H1 (cell line): ENCODE data around the gene SPAG16. TPM values are rescaled to one million over a fixed set of nuclear protein-coding genes. Genes with fewer than 3 reads are reported as not detected.

ENCODE experiments used
- CTCF ChIA-PET: fragments of 300-600 bp; sonication (Branson Sonifier 250); formaldehyde crosslinking; loops from one replicate; lab custom pipeline; 2021; ENCODE audit not compliant: partially characterized antibody; lab: Charles Lee
- POLR2A ChIA-PET: fragments of 300-600 bp; sonication (Branson Sonifier 250); formaldehyde crosslinking; loops from one replicate; lab custom pipeline; 2021; ENCODE audit warnings: inconsistent platforms; ENCODE audit not compliant: partially characterized antibody; lab: Charles Lee
- DNase-seq, 2 experiments: peaks; one replicate each; pipeline versions ENCODE4 v3.0.0 to v3.0.0-alpha.2; 2010 to 2022; ENCODE audit warnings: low spot score in 2 of 2, low read depth in 1 of 2, mixed read lengths in 1 of 2
- FAIRE-seq: peaks from 2 replicates; lab custom pipeline; 2011; peaks lifted over from hg19 to GRCh38; lab: Jason Lieb, UNC
- H2AFZ ChIP-seq: 2 replicates; pipeline ENCODE4 v1.8.1; 2012; ENCODE audit warnings: low read length, inconsistent platforms
- H2AK5ac ChIP-seq: 2 replicates; pipeline ENCODE4 v1.6.1; 2013; ENCODE audit warnings: low read depth, low read length
- H2BK120ac ChIP-seq: replicated peaks from 2 replicates; pipeline ENCODE3; 2013; ENCODE audit warnings: low read depth, low read length, inconsistent platforms
- H2BK12ac ChIP-seq: 2 replicates; pipeline ENCODE4 v1.6.1; 2013; ENCODE audit warnings: low read depth, low read length
- H2BK15ac ChIP-seq: 2 replicates; pipeline ENCODE4 v1.6.1; 2013; ENCODE audit warnings: low read length
- H2BK20ac ChIP-seq: 2 replicates; pipeline ENCODE4 v1.6.1; 2013; ENCODE audit warnings: low read length
- H2BK5ac ChIP-seq: 2 replicates; pipeline ENCODE4 v1.6.1; 2013; ENCODE audit warnings: low read depth, low read length
- H3K14ac ChIP-seq: 2 replicates; pipeline ENCODE4 v1.6.1; 2013; ENCODE audit warnings: inconsistent platforms; ENCODE audit not compliant: insufficient read length
- H3K18ac ChIP-seq: 2 replicates; pipeline ENCODE4 v1.6.1; 2013; ENCODE audit warnings: low read length; ENCODE audit errors: extremely low read depth
- H3K23ac ChIP-seq: 2 replicates; pipeline ENCODE4 v1.6.1; 2013; ENCODE audit warnings: inconsistent platforms; ENCODE audit not compliant: insufficient read length
- H3K23me2 ChIP-seq: 2 replicates; pipeline ENCODE4 v1.6.1; 2013; ENCODE audit warnings: low read depth, low read length
- H3K27ac ChIP-seq: 2 replicates; pipeline ENCODE4 v1.6.1; 2011; ENCODE audit warnings: low read depth, low read length, inconsistent platforms
- H3K27me3 ChIP-seq, 4 experiments: replicated peaks in 1 of 4; 1 replicate in 1 of 4; 2 replicates in 3 of 4; pipeline versions ENCODE4 v1.6.1 to v1.8.1; 2011 to 2013; ENCODE audit warnings: low read length in 3 of 4, mild to moderate bottlenecking in 3 of 4, inconsistent platforms in 2 of 4, mixed read lengths in 2 of 4, moderate library complexity in 1 of 4; ENCODE audit not compliant: control insufficient read depth in 3 of 4, insufficient read depth in 3 of 4; ENCODE audit errors: extremely low read depth in 1 of 4
- H3K36me3 ChIP-seq, 4 experiments: 2 replicates each; pipeline versions ENCODE4 v1.6.1 to v1.8.1; 2011 to 2013; ENCODE audit warnings: mild to moderate bottlenecking in 4 of 4, low read length in 3 of 4, moderate library complexity in 2 of 4, control low read depth in 1 of 4, inconsistent platforms in 1 of 4; ENCODE audit not compliant: insufficient read depth in 4 of 4, control insufficient read depth in 2 of 4
- H3K4ac ChIP-seq: replicated peaks from 2 replicates; pipeline ENCODE3; 2013; ENCODE audit warnings: low read length, low read depth, mixed read lengths, inconsistent platforms; ENCODE audit not compliant: insufficient read length
- H3K4me1 ChIP-seq, 4 experiments: replicated peaks in 1 of 4; 1 replicate in 1 of 4; 2 replicates in 3 of 4; pipeline versions ENCODE4 v1.6.1 to v1.8.1; 2011 to 2013; ENCODE audit warnings: low read length in 3 of 4, inconsistent platforms in 2 of 4, mixed read lengths in 1 of 4; ENCODE audit not compliant: insufficient read depth in 4 of 4, control insufficient read depth in 3 of 4
- H3K4me2 ChIP-seq, 2 experiments: 2 replicates each; pipeline versions ENCODE4 v1.6.1 to v1.8.1; 2011 to 2013; ENCODE audit warnings: low read depth in 2 of 2, low read length in 2 of 2, control low read depth in 1 of 2, inconsistent platforms in 1 of 2, mild to moderate bottlenecking in 1 of 2; ENCODE audit not compliant: insufficient read depth in 1 of 2
- H3K4me3 ChIP-seq, 4 experiments: fragments of 200-600, 300-600 bp in 1 of 4; sonication (generic), shearing (Covaris generic), sonication (Bioruptor Twin) in 1 of 4; 2 replicates each; pipeline versions ENCODE4 v1.5.1 to v1.8.1; 2011 to 2016; ENCODE audit warnings: low read length in 4 of 4, low read depth in 3 of 4, control low read depth in 2 of 4, inconsistent platforms in 2 of 4, mild to moderate bottlenecking in 2 of 4, mixed read lengths in 1 of 4, moderate library complexity in 1 of 4; ENCODE audit not compliant: insufficient read depth in 2 of 4; ENCODE audit errors: extremely low read depth in 1 of 4
- H3K56ac ChIP-seq: replicated peaks from 2 replicates; pipeline ENCODE3; 2013; ENCODE audit warnings: low read depth, mild to moderate bottlenecking, mixed read lengths, low read length, inconsistent platforms; ENCODE audit not compliant: insufficient read length
- H3K79me1 ChIP-seq: 2 replicates; pipeline ENCODE4 v1.6.1; 2013; ENCODE audit warnings: low read depth, low read length, control low read depth
- H3K79me2 ChIP-seq, 2 experiments: 2 replicates each; pipeline versions ENCODE4 v1.6.1 to v1.8.1; 2012 to 2013; ENCODE audit warnings: low read length in 2 of 2, mild to moderate bottlenecking in 2 of 2, inconsistent platforms in 1 of 2; ENCODE audit not compliant: insufficient read depth in 2 of 2, control insufficient read depth in 1 of 2
- H3K9ac ChIP-seq, 4 experiments: replicated peaks in 1 of 4; 1 replicate in 1 of 4; 2 replicates in 3 of 4; pipeline versions ENCODE4 v1.6.1 to v1.8.1; 2011 to 2013; ENCODE audit warnings: low read depth in 3 of 4, low read length in 3 of 4, control low read depth in 2 of 4, mild to moderate bottlenecking in 2 of 4, moderate library complexity in 2 of 4, inconsistent platforms in 1 of 4; ENCODE audit errors: extremely low read depth in 1 of 4
- H3K9me3 ChIP-seq, 2 experiments: 2 replicates each; pipeline versions ENCODE4 v1.6.1 to v1.8.1; 2012 to 2013; ENCODE audit warnings: mild to moderate bottlenecking in 2 of 2, moderate library complexity in 2 of 2, control low read depth in 1 of 2, inconsistent platforms in 1 of 2, low read depth in 1 of 2, low read length in 1 of 2, mixed read lengths in 1 of 2; ENCODE audit not compliant: insufficient read depth in 2 of 2
- H4K20me1 ChIP-seq, 2 experiments: replicated peaks in 1 of 2; 2 replicates each; pipeline versions ENCODE3 to v1.8.1; 2011 to 2013; ENCODE audit warnings: inconsistent platforms in 2 of 2, low read length in 2 of 2, mild to moderate bottlenecking in 1 of 2; ENCODE audit not compliant: insufficient read depth in 2 of 2, control insufficient read depth in 1 of 2
- H4K5ac ChIP-seq: 2 replicates; pipeline ENCODE4 v1.6.1; 2013; ENCODE audit warnings: low read length, low read depth, mixed read lengths, inconsistent platforms; ENCODE audit not compliant: insufficient read length
- H4K8ac ChIP-seq: 2 replicates; pipeline ENCODE4 v1.8.0; 2013; ENCODE audit warnings: mild to moderate bottlenecking, moderate library complexity, low read length, inconsistent platforms; ENCODE audit not compliant: insufficient read depth; ENCODE audit errors: extremely low read depth
- H4K91ac ChIP-seq: replicated peaks from 2 replicates; pipeline ENCODE3; 2013; ENCODE audit warnings: low read length, mixed read lengths, inconsistent platforms; ENCODE audit not compliant: insufficient read length
- BRCA1 ChIP-seq: IDR thresholded peaks from 2 replicates; pipeline ENCODE4 v1.6.1; 2012; ENCODE audit warnings: low read depth, low read length, improper control_type of control experiment
- EP300 ChIP-seq, 2 experiments: IDR thresholded peaks; 1 replicate in 1 of 2; 2 replicates in 1 of 2; pipeline ENCODE4 v1.6.1; 2011 to 2012; ENCODE audit warnings: low read depth in 2 of 2, low read length in 2 of 2, mild to moderate bottlenecking in 2 of 2, borderline replicate concordance in 1 of 2, inconsistent platforms in 1 of 2, moderate library complexity in 1 of 2
- RBBP5 ChIP-seq: IDR thresholded peaks from 2 replicates; pipeline ENCODE4 v1.7.1; 2012; ENCODE audit warnings: low read depth, mild to moderate bottlenecking, inconsistent platforms, low read length, moderate library complexity, borderline replicate concordance
- SRF ChIP-seq: IDR thresholded peaks from 2 replicates; pipeline ENCODE4 v1.6.1; 2011; ENCODE audit warnings: mild to moderate bottlenecking, low read depth, low read length, moderate library complexity
- WGBS, 2 experiments: shearing (Covaris generic) in 1 of 2; methylation state at CpG; one replicate each; pipeline versions ENCODE4 v1.1.6 to v1.1.7; 2013 to 2015; ENCODE audit warnings: low lambda C conversion rate in 2 of 2, mixed read lengths in 2 of 2, inconsistent platforms in 1 of 2, low coverage in 1 of 2, missing lambda C conversion rate in 1 of 2; ENCODE audit not compliant: insufficient replicate concordance in 2 of 2, insufficient coverage in 1 of 2, insufficient read length in 1 of 2; ENCODE audit errors: extremely low coverage in 1 of 2, missing lambda C conversion rate in 1 of 2; 5-methylcytosine and 5-hydroxymethylcytosine counted together
- polyA plus RNA-seq, 7 experiments: library from polyadenylated mRNA; depleted of rRNA in 3 of 7; stranded (reverse) in 5 of 7; unstranded in 2 of 7; fragments of >200 nt in 5 of 7; fragments of 200-250 nt in 2 of 7; gene quantifications; 1 replicate in 5 of 7; 2 replicates in 1 of 7; 4 replicates in 1 of 7; pipeline versions ENCODE4 v1.2.1 to v1.2.3, GENCODE V29; 2011 to 2013; ENCODE audit warnings: missing spikeins in 2 of 7, mixed read lengths in 2 of 7
- total RNA-seq: library from RNA; stranded (reverse); fragmentation: NEBNext Ultra II Directional; extraction: Animal tissue kit (Norgen Biotek cat#: 25700); gene quantifications from 2 replicates; pipeline ENCODE4 v1.2.1, GENCODE V29; 2021
- TF ChIP-seq, protein P1 (sequence below): IDR thresholded peaks from 2 replicates; pipeline ENCODE4 v1.6.1; 2011; ENCODE audit warnings: low read depth, mild to moderate bottlenecking, low read length; ENCODE audit not compliant: insufficient read depth

SPAG16 gene
- total and polyA plus RNA-seq, 2 of the 8 experiments (the other 6 are each of a cell fraction or from before 2014, with no cell fraction given), result 6.0 to 14.9 TPM

DNA sequence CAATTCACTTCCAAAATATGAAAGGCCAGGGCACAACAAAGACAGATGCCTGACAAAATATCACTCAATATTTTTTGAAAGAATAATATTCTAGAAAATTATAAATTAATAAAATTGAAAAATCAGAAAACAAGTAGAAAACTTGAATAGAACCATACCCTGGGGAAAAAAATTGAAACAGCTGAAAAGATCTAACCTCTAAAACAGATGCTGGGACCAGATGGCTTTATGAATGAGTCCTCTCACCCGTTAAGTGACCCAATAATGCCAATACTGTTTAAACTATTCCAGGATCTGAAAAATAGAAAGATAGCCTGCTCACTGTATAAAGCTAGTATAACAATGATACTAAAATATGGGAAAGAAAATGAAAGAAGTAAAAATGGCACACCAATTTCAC, 804.3 kb downstream of the SPAG16 start:
- no peak for DNase-seq
- no peaks in the 10 kb centered on the region for H3K27me3 ChIP-seq
- no peak overlapping the region for H3K23ac ChIP-seq
- H2BK12ac ChIP-seq, result no peak overlapping the region
- H2BK5ac ChIP-seq, result no peak overlapping the region
- H3K4me3 ChIP-seq, result no peak overlapping the region
- no peak overlapping the region for H2BK15ac ChIP-seq
- no peaks in the 10 kb centered on the region for H4K20me1 ChIP-seq
- 85% methylated on average over 1 of the region's 1 CpG; no CpG with 5 or more reads in 1 of the 2 experiments for WGBS, 2 experiments
- H3K4ac ChIP-seq, result no peak overlapping the region
- H3K9ac ChIP-seq, result no peak overlapping the region
- H4K8ac ChIP-seq, result no peak overlapping the region
- H3K4me1 ChIP-seq, result no peaks in the 10 kb centered on the region
- TF ChIP-seq SRF, result no peak
- TF ChIP-seq, protein P1, sequence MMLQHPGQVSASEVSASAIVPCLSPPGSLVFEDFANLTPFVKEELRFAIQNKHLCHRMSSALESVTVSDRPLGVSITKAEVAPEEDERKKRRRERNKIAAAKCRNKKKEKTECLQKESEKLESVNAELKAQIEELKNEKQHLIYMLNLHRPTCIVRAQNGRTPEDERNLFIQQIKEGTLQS, result no peak
- no peak for TF ChIP-seq EP300 (IDR thresholded peaks at IDR 0.05; ENCODE audit: borderline replicate concordance in 1 of 2, low read depth in 2 of 2, low read length in 2 of 2)
- TF ChIP-seq BRCA1, result no peak
- no peak for TF ChIP-seq RBBP5
- ChIA-PET CTCF (interaction anchor here (0.6 to 1.3 kb wide), 2 partner anchors 17 to 190 kb away, joined by 3 to 5 read pairs; no protein-coding TSS in a partner anchor), POLR2A (no interaction called here)
- H3K4me2 ChIP-seq, result no peak overlapping the region
- H3K79me1 ChIP-seq, result no peaks in the 10 kb centered on the region
- no peaks in the 10 kb centered on the region for H3K23me2 ChIP-seq
- no peak overlapping the region for H3K18ac ChIP-seq
- H4K5ac ChIP-seq, result no peak overlapping the region
- H3K36me3 ChIP-seq, result no peaks in the 10 kb centered on the region
- no peak overlapping the region for H3K14ac ChIP-seq
- H3K79me2 ChIP-seq, result no peaks in the 10 kb centered on the region
- no peak overlapping the region for H4K91ac ChIP-seq
- FAIRE-seq, result no peak
- no peak overlapping the region for H2BK20ac ChIP-seq
- no peak overlapping the region for H3K27ac ChIP-seq
- no peak overlapping the region for H2AFZ ChIP-seq
- H3K56ac ChIP-seq, result no peak overlapping the region
- no peak overlapping the region for H2AK5ac ChIP-seq
- H2BK120ac ChIP-seq, result no peak overlapping the region
- H3K9me3 ChIP-seq, result no peaks in the 10 kb centered on the region
